PFSK-1 (cell line): ENCODE measurements around the gene TP53.

ENCODE experiments used
- POLR2AphosphoS5 ChIP-seq: IDR thresholded peaks from 2 replicates; pipeline ENCODE4 v1.6.1; 2012; ENCODE audit warnings: low read depth, mild to moderate bottlenecking, control low read depth, low read length, moderate library complexity
- SIN3A ChIP-seq: IDR thresholded peaks from 2 replicates; pipeline ENCODE4 v1.6.1; 2012; ENCODE audit warnings: mild to moderate bottlenecking, low read length, moderate library complexity, borderline replicate concordance; ENCODE audit not compliant: insufficient read depth
- TAF1 ChIP-seq: IDR thresholded peaks from 2 replicates; pipeline ENCODE4 v1.6.1; 2012; ENCODE audit warnings: low read length, control low read depth, borderline replicate concordance; ENCODE audit not compliant: insufficient read depth

GRCh38 chr17:7668482-7668881, 18.8 kb downstream of the TP53 start:
- TF ChIP-seq POLR2AphosphoS5 (no peak), TAF1 (no peak), SIN3A (no peak)
